Astrocyte of the cerebellum (primary cell): ENCODE data around the gene AGPAT4.

Source experiments
- DNase-seq: peaks from one replicate; pipeline ENCODE4 v3.0.0-alpha.2; 2011; ENCODE audit warnings: low read depth
- H3K4me3 ChIP-seq: 2 replicates; pipeline ENCODE4 v1.5.1; 2011; ENCODE audit warnings: mild to moderate bottlenecking, low read depth, low read length, moderate library complexity
- CTCF ChIP-seq: IDR thresholded peaks from 2 replicates; pipeline ENCODE4 v1.5.1; 2012; ENCODE audit warnings: low read length, low read depth, moderate library complexity, mild to moderate bottlenecking; ENCODE audit errors: missing control alignments
- in situ Hi-C: cut with HindIII; loops from 2 replicates; pipeline ENCODE4 v1.10.0; 2017; ENCODE audit warnings: low sequenced_read_pairs

Gene AGPAT4

GRCh38 chr6:161238500-161238899 is 35.4 kb downstream of the AGPAT4 start:
- TF ChIP-seq CTCF: no peak
- in situ Hi-C loops: no loop called here

GRCh38 chr6:161238081-161238480 is 35.8 kb downstream of the AGPAT4 start:
- no peak for TF ChIP-seq CTCF
- DNase-seq: no peak
- H3K4me3 ChIP-seq: no peak overlapping the region
- in situ Hi-C loops: no loop called here

More at GRCh38 chr6:161238500-161238899, 35.4 kb downstream of the AGPAT4 start:
- DNase-seq: no peak
- no peak overlapping the region for H3K4me3 ChIP-seq

- no peak for TF ChIP-seq CTCF
- no peak overlapping the region for H3K4me3 ChIP-seq
- no peak for DNase-seq
- in situ Hi-C loops: no loop called here
Observed at GRCh38 chr6:161237176-161237575, 36.7 kb downstream of the AGPAT4 start.

GRCh38 chr6:161235776-161236633 is 37.9 kb downstream of the AGPAT4 start:
- H3K4me3 ChIP-seq: no peak overlapping the region
- no peak for DNase-seq
- in situ Hi-C loops: no loop called here
- no peak for TF ChIP-seq CTCF

- in situ Hi-C loops: no loop called here
- no peak for TF ChIP-seq CTCF
- DNase-seq: peak; percentile 89
- H3K4me3 ChIP-seq: no peak overlapping the region
Observed at GRCh38 chr6:161233986-161234661, 39.7 kb downstream of the AGPAT4 start.

- H3K4me3 ChIP-seq: no peak overlapping the region
- in situ Hi-C loops: no loop called here
- TF ChIP-seq CTCF: no peak
- no peak for DNase-seq
Observed at GRCh38 chr6:161232467-161232866, 41.4 kb downstream of the AGPAT4 start.
